Measurements from ENCODE around the gene DLX1.
"Not testable (repeated sequence)": the region's sequence is repeated elsewhere in the genome, so short reads cannot be mapped to it uniquely, and the experiment has no call there.

Gene DLX1

DNA sequence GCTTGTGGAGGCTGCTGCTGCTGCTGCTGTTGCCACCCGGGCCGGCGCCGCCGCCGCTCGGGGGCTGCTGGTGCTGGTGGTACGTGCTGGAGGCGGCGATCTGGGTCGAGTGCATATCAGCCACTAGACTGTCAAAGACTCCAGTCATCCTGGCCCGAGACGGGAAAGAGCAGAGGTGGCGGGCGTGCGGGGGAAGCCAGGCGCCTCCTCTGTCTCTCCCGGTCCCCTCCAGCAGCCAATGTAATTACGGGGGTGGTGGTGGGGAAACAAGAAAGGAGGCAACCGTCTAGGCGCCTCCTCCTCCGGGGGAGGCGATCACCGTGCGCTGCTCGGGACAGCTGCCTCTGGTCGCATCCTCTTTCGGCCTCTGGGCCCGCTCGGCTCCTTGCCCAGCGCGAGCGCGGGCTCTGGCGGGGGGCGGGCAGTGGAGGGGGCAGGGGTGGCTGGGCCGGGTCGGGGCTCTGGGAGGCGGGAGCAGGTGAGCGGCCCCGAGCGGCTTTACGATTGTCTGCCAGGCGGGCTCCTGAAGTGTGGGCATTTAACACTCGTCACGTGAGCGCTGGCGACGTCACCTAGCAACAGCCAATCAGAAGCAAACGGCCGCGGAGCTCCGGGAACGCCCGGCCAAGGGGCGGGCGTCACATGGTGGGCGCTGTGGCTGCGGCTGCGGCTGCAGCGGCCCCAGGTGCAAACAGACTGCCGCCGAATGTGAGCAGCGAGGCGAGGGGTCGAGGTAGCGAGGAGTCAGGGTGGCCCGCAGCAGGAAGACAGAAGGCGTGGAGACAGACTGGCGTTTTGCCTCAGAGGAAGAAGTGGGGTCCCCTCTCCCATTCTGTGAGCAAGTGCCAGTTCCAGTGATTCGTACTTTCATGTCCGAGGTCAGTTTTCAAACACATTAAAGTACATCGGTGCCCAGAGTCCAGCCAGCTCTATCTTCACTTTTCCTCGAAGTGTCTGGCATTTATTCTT, 17.4 kb downstream of the DLX1 start, which contains the start of gene DLX2:
TSS of gene DLX2 (minus strand) at position 510 of the 969 bp plus-strand sequence. CDS start at position 148, 362 bp downstream.
- CTCF ChIA-PET, result interaction anchor here (1.0 to 7.9 kb wide), 5 partner anchors 12 to 398 kb away, joined by 3 to 103 read pairs (median 13); no protein-coding TSS in a partner anchor
- Mint-ChIP-seq H3K9me3 (no peaks in the 10 kb centered on the region), H3K27me3 (peaks cover 99% of the 10 kb centered on the region), H3K36me3 (peaks cover 4% of the 10 kb centered on the region), H3K4me1 (peaks cover 58% of the 10 kb centered on the region), H3K4me3 (peak within 1 kb of the TSS; percentile 75), H3K27ac (peak within 1 kb of the TSS; percentile 77)
- peak; percentile 81 for DNase-seq

DNA sequence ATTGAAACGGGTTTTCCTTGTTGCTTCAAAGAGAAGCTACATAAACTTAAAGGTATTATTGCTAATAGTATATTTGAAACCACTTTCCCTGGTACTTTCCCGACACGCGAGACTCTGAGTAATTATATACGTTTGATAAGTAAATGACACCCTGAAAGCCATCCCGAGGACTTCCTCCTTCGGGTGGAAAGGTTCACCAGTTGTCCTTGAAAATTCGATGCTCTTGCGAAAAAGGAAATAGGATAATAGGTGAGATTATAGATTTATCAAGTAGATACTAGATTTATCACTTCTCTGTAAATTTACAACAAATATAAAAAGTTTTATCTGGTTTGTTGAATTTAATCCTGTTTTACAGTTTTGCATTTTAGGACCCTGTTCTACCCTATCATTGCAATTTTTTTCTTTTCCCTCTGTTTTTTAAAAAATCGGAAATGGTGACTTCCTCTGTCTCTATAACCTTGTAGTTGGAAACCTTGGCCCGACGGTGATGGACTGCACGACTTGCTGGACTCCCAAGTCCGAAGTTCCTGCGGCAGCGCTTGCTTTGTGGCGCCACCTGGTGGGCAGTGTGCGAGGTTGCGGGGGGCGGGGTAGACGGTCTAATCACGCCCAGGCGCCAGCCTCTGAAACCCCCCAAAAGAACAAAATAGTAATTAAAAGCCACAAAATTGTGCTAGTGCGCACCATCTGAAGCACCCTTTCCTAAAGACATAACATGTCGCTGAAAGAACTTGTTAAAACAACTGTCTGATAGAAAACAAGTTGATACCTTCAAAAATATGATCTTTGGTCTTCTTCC, 18.4 kb downstream of the DLX1 start:
- CTCF ChIA-PET, result interaction anchor here (0.5 to 7.9 kb wide), 14 partner anchors 13 to 537 kb away, joined by 3 to 103 read pairs (median 4); partner anchors contain the start of gene HAT1
- no peaks in the 10 kb centered on the region for H3K9me3 Mint-ChIP-seq
- H3K4me1 Mint-ChIP-seq, result peaks cover 62% of the 10 kb centered on the region
- peaks cover 99% of the 10 kb centered on the region for H3K27me3 Mint-ChIP-seq
- peak; percentile 77 for DNase-seq
- H3K27ac Mint-ChIP-seq, result no peak overlapping the region
- peak overlapping the region; percentile 75 for H3K4me3 Mint-ChIP-seq
- H3K36me3 Mint-ChIP-seq, result peaks cover 3% of the 10 kb centered on the region

DNA sequence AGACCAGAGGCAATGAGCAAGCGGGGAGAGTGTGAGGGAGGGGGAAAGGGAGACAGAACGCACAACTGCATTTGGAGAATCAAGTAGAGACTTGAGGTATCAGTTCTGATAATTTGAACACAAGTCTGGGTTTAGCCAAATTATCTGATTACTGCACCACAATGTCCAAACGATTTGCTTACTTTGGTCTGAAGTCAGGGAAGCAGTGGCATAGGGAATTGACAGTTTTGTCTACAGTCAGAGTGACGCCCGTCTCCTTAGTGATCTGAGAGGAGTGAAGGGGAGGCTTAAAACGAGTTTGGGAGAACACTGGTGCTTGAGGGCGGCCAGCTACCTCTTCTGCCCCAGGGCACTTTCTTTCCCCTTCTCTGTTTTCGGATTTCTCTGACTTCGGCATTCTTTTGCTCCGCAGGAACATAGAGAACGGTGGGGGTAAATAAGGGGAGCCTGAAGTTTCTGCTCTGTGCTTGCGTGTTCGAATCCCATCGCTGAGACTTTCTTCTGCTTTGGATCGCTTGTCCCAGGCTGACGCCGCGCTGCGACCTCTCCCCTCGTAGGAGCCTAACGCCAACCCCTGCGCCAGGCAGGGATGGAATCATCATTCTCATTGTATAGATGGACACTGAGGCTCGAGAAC, 20.3 kb downstream of the DLX1 start:
- Mint-ChIP-seq H3K9me3 (no peaks in the 10 kb centered on the region), H3K36me3 (peaks cover 4% of the 10 kb centered on the region), H3K27me3 (peaks cover 97% of the 10 kb centered on the region), H3K4me1 (peaks cover 65% of the 10 kb centered on the region), H3K27ac (no peak overlapping the region), H3K4me3 (no peak overlapping the region)
- CTCF ChIA-PET, result interaction anchor here (0.6 to 7.9 kb wide), 15 partner anchors 10 to 532 kb away, joined by 3 to 103 read pairs (median 5); no protein-coding TSS in a partner anchor
- DNase-seq, result no peak

DNA sequence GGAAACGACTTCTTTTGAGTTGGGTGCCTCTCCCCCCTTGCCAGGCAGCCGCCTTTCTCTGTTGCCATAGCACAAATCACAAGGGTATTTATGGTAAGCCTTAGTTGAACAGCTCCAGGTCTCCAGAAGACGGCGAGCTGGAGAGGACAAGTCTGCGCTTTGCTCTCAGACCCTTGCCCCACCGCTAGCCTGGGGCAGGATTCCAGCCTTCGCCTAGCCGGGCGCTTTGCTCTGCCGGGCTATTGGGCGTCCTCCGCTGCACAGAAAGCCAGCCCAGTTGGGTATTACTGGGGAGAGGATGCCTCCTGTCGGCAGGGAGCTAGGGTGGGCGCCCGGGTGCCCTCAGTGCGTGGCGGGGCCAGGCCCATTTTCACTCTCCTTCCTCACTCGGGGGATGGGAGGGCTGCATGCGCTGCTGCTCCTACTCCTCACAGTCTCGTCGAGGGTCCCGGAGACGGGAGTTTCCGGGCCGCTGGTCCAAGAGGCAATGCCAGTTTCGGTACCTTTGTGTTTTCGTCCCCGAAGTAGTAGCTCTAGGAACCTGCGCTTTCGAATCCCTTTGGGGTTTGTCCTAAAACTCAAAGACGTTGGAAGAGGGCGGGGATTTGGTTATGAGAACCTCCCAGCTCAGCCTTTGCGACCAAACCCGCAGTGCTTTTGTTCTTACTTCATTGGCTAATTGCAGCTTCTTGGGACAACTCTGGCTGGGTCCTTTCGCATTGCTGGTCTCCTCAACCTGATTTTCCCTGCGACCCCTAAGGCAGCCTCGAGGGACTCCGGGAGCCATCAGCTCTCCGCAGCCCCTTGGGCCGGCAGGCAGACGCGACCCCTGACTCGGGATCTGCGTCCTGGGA, 21.0 kb downstream of the DLX1 start:
- Mint-ChIP-seq H3K27ac (no peak overlapping the region), H3K36me3 (peaks cover 4% of the 10 kb centered on the region), H3K27me3 (peaks cover 89% of the 10 kb centered on the region), H3K4me1 (peaks cover 60% of the 10 kb centered on the region), H3K9me3 (no peaks in the 10 kb centered on the region), H3K4me3 (peak overlapping the region; percentile 35)
- DNase-seq, result peak; percentile 65
- CTCF ChIA-PET, result interaction anchor here (0.6 to 7.9 kb wide), 19 partner anchors 9 to 533 kb away, joined by 3 to 103 read pairs (median 5); no protein-coding TSS in a partner anchor

DNA sequence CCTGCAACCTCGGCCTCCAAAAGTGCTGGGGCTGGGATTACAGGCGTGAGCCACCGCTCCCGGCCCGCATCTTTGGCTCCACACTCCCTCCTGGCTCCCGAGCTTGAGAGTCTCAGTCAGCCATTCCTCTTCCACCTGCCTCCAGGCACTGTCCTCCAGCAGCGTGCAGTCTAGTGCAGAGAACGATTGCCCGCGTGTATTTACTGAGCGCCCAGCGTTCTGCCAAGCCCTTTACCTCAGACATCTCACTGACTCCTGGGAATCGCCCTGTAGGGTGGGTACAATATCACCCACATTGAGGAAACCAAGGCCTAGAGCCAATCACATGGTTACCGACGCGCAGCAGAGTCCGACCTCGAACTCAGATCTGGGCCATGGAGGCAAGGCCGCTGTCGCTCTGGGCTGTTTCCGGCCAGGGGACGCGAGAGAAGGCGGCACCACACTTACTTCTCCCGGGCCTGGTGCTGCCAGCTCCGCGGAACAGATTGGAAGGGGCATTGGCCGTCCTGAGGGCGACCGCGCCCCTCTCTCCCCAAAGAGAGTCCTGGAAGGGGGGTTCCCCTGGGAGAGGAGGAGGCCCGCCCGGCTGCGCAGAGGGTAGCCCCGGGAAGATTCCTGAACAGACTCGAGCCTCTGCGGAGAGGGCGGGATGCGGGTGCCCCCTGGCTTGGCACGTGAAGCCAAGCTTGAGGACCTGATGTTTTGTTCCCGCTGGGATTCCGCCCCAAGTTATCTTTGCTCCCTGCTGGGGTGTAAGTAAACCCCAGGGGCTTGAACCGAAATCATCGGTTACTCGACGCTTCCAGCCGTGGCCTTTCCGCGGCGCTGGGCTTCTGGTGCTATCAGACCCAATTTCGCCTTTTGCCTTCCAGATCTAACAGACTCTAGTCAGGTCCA, 22.6 kb downstream of the DLX1 start:
- DNase-seq, result no peak
- CTCF ChIA-PET, result interaction anchor here (1.7 to 7.9 kb wide), 5 partner anchors 16 to 403 kb away, joined by 7 to 103 read pairs (median 8); no protein-coding TSS in a partner anchor
- H3K27me3 Mint-ChIP-seq, result peaks cover 82% of the 10 kb centered on the region
- peaks cover 4% of the 10 kb centered on the region for H3K36me3 Mint-ChIP-seq
- H3K27ac Mint-ChIP-seq, result peak overlapping the region; percentile 42
- peak overlapping the region; percentile 31 for H3K4me3 Mint-ChIP-seq
- H3K9me3 Mint-ChIP-seq, result no peaks in the 10 kb centered on the region
- peaks cover 47% of the 10 kb centered on the region for H3K4me1 Mint-ChIP-seq

DNA sequence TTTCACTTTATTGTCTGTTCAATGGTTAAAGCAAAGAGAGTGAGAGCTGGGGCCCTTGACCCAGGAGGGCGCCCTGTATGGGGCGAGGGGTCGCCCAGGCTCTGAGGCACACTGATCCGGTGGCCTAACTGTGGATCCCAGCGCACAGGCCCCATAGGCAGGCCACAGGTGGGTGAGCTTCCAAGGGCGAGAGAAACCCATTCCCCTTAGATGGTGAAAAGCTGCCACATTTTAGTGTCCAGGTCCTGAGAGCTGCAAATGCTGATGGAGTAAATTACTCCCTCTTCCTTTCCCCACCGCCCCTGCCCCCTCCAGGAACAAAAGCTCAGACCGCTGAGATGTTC, 23.3 kb downstream of the DLX1 start:
- no peak for DNase-seq
- Mint-ChIP-seq H3K27me3 (peaks cover 77% of the 10 kb centered on the region), H3K36me3 (peaks cover 4% of the 10 kb centered on the region), H3K4me3 (no peak overlapping the region), H3K27ac (peak overlapping the region; percentile 42), H3K9me3 (no peaks in the 10 kb centered on the region), H3K4me1 (peaks cover 41% of the 10 kb centered on the region)
- CTCF ChIA-PET, result interaction anchor here (0.9 to 7.9 kb wide), 2 partner anchors 404 to 405 kb away, joined by 3 to 103 read pairs; no protein-coding TSS in a partner anchor

DNA sequence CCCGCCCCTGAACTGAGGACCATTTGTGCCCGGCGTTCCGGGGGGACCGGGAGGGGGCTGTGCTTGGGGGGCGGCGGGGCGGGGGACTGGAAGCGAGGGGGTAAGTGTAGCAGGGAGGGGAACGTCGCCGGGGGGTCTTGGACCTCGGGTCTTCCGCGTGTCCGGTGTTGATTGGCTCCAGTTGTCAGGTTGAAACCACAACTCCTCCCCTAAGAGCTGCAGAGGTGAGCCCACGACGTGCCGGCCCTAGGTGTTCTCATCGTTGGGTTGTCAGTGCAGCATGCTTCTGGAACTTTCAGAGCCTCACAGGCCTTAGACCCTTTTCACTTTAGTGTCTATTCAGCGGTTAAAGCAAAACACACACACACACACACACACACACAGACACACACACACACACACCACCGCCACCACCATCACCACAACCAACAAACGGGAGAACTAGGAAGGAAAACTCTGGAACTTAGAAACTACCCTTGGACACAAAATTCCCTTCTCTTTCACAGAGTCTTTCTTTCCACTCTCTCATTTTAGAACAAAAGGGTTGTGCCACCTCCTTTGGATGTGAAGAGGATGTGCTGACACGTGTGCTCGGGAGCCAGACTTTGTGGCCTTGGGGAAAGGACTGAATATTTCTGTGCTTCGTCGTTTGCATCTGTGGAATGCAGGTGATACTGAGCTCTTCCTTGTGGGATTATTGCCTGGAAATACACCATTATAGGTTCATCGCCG, 24.1 kb downstream of the DLX1 start:
- Mint-ChIP-seq H3K9me3 (no peaks in the 10 kb centered on the region), H3K36me3 (peaks cover 4% of the 10 kb centered on the region), H3K4me3 (no peak overlapping the region), H3K27ac (no peak overlapping the region), H3K4me1 (peaks cover 32% of the 10 kb centered on the region), H3K27me3 (peaks cover 76% of the 10 kb centered on the region)
- no peak for DNase-seq
- CTCF ChIA-PET, result interaction anchor here (0.9 kb wide), 1 partner anchor 405 kb away, joined by 3 read pairs; no protein-coding TSS in a partner anchor

DNA sequence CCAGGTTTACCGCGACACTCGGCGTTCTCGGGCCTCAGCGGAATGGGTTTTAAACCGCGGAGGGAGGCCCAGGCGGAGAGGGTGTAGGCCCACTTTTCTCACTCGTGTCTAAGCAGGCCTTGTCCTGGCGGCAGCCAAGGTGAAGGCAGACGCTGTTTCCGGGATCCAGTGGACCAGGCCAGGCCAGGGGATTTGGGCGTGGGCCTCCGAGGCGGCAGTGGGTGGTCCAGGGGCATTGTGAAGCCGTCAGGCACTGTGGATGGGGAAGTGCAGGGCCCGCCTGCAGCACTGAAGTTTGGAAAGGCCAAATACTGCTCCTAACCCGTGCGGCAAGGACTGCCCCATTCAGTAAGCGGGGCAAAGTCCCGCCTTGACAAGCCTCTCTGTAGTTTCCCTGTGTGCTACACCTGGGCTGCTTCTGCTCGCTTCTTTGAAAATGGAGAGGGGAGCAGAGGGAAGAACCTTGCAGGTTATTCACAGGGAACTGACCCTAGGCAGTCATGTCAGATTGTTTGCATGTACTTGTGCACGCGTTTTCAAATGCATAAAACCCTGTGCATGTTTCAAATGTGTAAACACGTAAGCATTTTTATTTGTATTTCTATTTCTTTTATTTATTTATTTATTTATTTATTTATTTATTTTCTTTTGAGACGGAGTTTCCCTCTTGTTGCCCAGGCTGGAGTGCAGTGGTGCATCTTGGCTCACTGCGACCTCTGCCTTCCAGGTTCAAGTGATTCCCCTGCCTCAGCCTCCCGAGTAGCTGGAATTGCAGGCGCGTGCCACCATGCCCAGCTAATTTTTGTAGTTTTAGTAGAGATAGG, 24.9 kb downstream of the DLX1 start:
- Mint-ChIP-seq H3K4me1 (peaks cover 31% of the 10 kb centered on the region), H3K9me3 (no peaks in the 10 kb centered on the region), H3K27me3 (peaks cover 74% of the 10 kb centered on the region), H3K4me3 (no peak overlapping the region), H3K36me3 (peaks cover 4% of the 10 kb centered on the region), H3K27ac (no peak overlapping the region)
- no peak for DNase-seq
- CTCF ChIA-PET, result no interaction called here

DNA sequence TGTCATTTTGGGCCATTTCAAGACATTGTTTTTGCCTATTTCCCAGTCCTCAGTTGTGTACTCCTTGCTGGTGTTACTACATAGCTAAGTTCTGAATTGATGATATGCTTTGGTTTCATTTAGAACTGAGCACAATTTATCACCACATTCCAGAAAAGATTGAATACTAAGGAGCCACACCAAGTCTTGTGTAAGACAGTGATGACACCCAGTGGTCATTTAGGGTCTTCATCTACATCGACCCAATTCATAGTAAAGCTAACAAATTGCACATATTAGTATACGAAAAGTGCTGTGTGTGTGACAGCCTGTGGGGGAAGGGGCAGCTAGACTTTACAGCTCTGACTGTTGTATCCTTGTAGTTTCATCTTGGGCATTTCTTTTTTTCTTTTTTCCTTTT, 28.3 kb downstream of the DLX1 start:
- Mint-ChIP-seq H3K4me1 (peaks cover 6% of the 10 kb centered on the region), H3K27me3 (peaks cover 46% of the 10 kb centered on the region), H3K4me3 (no peak overlapping the region), H3K9me3 (no peaks in the 10 kb centered on the region), H3K27ac (no peak overlapping the region), H3K36me3 (peaks cover 2% of the 10 kb centered on the region)
- CTCF ChIA-PET, result interaction anchor here (0.7 to 2.3 kb wide), 8 partner anchors 13 to 1185 kb away, joined by 3 to 13 read pairs (median 4); no protein-coding TSS in a partner anchor
- no peak for DNase-seq

DNA sequence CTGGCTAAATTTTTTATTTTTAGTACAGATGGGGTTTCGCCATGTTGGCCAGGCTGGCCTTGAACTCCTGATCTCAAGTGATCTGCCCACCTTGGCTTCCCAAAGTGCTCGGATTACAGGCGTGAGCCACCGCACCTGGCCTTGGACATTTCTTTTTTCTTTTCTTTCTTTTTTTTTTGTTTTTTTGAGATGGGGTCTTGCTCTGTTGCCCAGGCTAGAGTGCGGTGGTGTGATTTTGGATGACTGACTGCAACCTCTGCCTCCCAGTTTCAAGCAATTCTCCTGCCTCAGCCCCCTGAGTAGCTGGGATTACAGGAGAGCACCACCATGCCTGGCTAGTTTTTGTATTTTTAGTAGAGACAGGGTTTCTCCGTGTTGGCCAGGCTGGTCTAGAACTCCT, 28.9 kb downstream of the DLX1 start:
- peaks cover 45% of the 10 kb centered on the region for H3K27me3 Mint-ChIP-seq
- not testable (repeated sequence) for H3K36me3 Mint-ChIP-seq, DNase-seq, H3K4me1 Mint-ChIP-seq, H3K27ac Mint-ChIP-seq, H3K9me3 Mint-ChIP-seq, H3K4me3 Mint-ChIP-seq
- CTCF ChIA-PET, result interaction anchor here (0.7 to 2.3 kb wide), 6 partner anchors 13 to 541 kb away, joined by 3 to 13 read pairs (median 4); no protein-coding TSS in a partner anchor

DNA sequence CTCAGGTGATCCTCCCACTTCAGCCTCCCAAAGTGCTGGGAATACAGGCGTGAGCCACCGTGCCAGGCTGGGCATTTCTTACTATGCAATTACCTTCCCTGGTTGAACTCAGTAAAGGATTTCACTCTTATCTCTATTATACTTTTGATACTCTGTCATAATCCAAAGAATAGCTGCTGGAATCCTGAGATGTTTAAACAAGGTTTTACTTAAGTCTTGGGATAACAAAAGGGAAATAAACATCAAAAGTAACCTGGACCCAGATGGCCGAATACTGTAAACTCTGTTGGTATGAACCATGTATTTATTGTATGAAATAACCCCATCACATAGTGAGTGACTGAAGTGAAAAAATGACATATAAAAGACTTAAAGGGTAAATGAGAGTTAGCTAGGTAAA, 29.3 kb downstream of the DLX1 start:
- CTCF ChIA-PET, result interaction anchor here (1.3 to 2.3 kb wide), 4 partner anchors 8 to 416 kb away, joined by 5 to 13 read pairs (median 7); no protein-coding TSS in a partner anchor
- H3K4me3 Mint-ChIP-seq, result no peak overlapping the region
- no peak overlapping the region for H3K27ac Mint-ChIP-seq
- H3K4me1 Mint-ChIP-seq, result peaks cover 2% of the 10 kb centered on the region
- no peaks in the 10 kb centered on the region for H3K9me3 Mint-ChIP-seq
- peaks cover 2% of the 10 kb centered on the region for H3K36me3 Mint-ChIP-seq
- no peak for DNase-seq
- H3K27me3 Mint-ChIP-seq, result peaks cover 44% of the 10 kb centered on the region
